ENCODE results near the gene POLE.

- TF ChIP-seq CTCF (conservative IDR thresholded peaks at IDR 0.05; ENCODE audit: low read depth, low read length) (no peak), CEBPB (IDR thresholded peaks at IDR 0.05; ENCODE audit: low read depth, low read length) (no peak), RAD21 (IDR thresholded peaks at IDR 0.05; ENCODE audit: low read length) (no peak), FOS (IDR thresholded peaks at IDR 0.05; ENCODE audit: low read depth, low read length) (no peak), POLR2A (IDR thresholded peaks at IDR 0.05; ENCODE audit: low read depth, low read length) (no peak), BHLHE40 (IDR thresholded peaks at IDR 0.05; ENCODE audit: low read depth, low read length) (no peak)
Measured at GRCh38 chr12:132630672-132631071, 56.5 kb downstream of the POLE start.

All from IMR-90 (cell line).